Measurements from ENCODE around the gene BCL2L12. TPM values are rescaled to one million over a fixed set of nuclear protein-coding genes. Genes with fewer than 3 reads are reported as not detected.

The BCL2L12 gene
- total and polyA plus RNA-seq, 2 of the 13 experiments (the other 11 are each of a cell fraction or from before 2014, with no cell fraction given), result 26.8 to 40.8 TPM

GRCh38 chr19:49672131-49672919 is 6.6 kb downstream of the BCL2L12 start (continued):
- peak; percentile 73; the same call in 1 of the 2 replicates for TF ChIP-seq ZNF574 (CRISPR knock-in tag; IDR thresholded peaks at IDR 0.05)
- TF ChIP-seq MBNL3 (CRISPR knock-in tag; conservative IDR thresholded peaks at IDR 0.05), result no peak
- TF ChIP-seq, protein P1, sequence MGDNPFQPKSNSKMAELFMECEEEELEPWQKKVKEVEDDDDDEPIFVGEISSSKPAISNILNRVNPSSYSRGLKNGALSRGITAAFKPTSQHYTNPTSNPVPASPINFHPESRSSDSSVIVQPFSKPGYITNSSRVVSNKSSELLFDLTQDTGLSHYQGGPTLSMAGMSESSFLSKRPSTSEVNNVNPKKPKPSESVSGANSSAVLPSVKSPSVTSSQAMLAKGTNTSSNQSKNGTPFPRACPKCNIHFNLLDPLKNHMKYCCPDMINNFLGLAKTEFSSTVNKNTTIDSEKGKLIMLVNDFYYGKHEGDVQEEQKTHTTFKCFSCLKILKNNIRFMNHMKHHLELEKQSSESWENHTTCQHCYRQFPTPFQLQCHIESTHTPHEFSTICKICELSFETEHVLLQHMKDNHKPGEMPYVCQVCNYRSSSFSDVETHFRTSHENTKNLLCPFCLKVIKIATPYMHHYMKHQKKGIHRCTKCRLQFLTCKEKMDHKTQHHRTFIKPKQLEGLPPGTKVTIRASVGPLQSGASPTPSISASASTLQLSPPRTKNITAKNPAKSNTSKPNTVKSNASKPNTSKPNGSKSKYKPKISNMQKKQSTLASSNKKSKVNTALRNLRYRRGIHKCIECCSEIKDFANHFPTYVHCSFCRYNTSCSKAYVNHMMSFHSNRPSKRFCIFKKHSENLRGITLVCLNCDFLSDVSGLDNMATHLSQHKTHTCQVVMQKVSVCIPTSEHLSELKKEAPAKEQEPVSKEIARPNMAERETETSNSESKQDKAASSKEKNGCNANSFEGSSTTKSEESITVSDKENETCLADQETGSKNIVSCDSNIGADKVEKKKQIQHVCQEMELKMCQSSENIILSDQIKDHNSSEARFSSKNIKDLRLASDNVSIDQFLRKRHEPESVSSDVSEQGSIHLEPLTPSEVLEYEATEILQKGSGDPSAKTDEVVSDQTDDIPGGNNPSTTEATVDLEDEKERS (CRISPR knock-in tag; IDR thresholded peaks at IDR 0.05), result 0 out of 2 replicates have a peak, but pooled peaks have one; percentile 70
- no peak for TF ChIP-seq NFKBIZ (CRISPR knock-in tag; IDR thresholded peaks at IDR 0.05)
- no peak for TF ChIP-seq SOX13 (IDR thresholded peaks at IDR 0.05)
- no peak for TF ChIP-seq SOX13 (CRISPR knock-in tag; conservative IDR thresholded peaks at IDR 0.05 in 1 of 2, IDR thresholded peaks at IDR 0.05 in 1 of 2)
- no peak for TF ChIP-seq SIN3A (IDR thresholded peaks at IDR 0.05; ENCODE audit: borderline replicate concordance, low read depth, low read length)
- peak; percentile 93 for TF ChIP-seq ZBTB7B (CRISPR knock-in tag; IDR thresholded peaks at IDR 0.05)
- no peak for TF ChIP-seq RNF2 (conservative IDR thresholded peaks at IDR 0.05; ENCODE audit: low read depth)
- TF ChIP-seq ZNF460 (CRISPR knock-in tag; IDR thresholded peaks at IDR 0.05; ENCODE audit: borderline replicate concordance), result peak; percentile 92
- no peak for TF ChIP-seq MAF1 (CRISPR knock-in tag; IDR thresholded peaks at IDR 0.05; ENCODE audit: borderline replicate concordance)
- TF ChIP-seq, protein P2, sequence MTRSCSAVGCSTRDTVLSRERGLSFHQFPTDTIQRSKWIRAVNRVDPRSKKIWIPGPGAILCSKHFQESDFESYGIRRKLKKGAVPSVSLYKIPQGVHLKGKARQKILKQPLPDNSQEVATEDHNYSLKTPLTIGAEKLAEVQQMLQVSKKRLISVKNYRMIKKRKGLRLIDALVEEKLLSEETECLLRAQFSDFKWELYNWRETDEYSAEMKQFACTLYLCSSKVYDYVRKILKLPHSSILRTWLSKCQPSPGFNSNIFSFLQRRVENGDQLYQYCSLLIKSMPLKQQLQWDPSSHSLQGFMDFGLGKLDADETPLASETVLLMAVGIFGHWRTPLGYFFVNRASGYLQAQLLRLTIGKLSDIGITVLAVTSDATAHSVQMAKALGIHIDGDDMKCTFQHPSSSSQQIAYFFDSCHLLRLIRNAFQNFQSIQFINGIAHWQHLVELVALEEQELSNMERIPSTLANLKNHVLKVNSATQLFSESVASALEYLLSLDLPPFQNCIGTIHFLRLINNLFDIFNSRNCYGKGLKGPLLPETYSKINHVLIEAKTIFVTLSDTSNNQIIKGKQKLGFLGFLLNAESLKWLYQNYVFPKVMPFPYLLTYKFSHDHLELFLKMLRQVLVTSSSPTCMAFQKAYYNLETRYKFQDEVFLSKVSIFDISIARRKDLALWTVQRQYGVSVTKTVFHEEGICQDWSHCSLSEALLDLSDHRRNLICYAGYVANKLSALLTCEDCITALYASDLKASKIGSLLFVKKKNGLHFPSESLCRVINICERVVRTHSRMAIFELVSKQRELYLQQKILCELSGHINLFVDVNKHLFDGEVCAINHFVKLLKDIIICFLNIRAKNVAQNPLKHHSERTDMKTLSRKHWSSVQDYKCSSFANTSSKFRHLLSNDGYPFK (CRISPR knock-in tag; IDR thresholded peaks at IDR 0.05; ENCODE audit: borderline replicate concordance), result no peak
- TF ChIP-seq MAX (IDR thresholded peaks at IDR 0.05), result peak; percentile 52; the same call in 1 of the 2 replicates
- TF ChIP-seq KDM5B (CRISPR knock-in tag; IDR thresholded peaks at IDR 0.05; ENCODE audit: borderline replicate concordance), result peak; percentile 34; the same call in 1 of the 2 replicates
- TF ChIP-seq ZFP82 (CRISPR knock-in tag; IDR thresholded peaks at IDR 0.05; ENCODE audit: borderline replicate concordance), result no peak
- TF ChIP-seq, protein P3, sequence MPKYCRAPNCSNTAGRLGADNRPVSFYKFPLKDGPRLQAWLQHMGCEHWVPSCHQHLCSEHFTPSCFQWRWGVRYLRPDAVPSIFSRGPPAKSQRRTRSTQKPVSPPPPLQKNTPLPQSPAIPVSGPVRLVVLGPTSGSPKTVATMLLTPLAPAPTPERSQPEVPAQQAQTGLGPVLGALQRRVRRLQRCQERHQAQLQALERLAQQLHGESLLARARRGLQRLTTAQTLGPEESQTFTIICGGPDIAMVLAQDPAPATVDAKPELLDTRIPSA (CRISPR knock-in tag; IDR thresholded peaks at IDR 0.05; ENCODE audit: borderline replicate concordance), result no peak

Data from HepG2 (cell line).